NCI-H2029 treated with DMSO at 0.1 percent for 48 hours (cell line): ENCODE data around the gene SRD5A1.

Experiments used
- DNase-seq: peaks from one replicate; lab custom pipeline; 2025; lab: John Stamatoyannopoulos, UW

The SRD5A1 gene, protein sequence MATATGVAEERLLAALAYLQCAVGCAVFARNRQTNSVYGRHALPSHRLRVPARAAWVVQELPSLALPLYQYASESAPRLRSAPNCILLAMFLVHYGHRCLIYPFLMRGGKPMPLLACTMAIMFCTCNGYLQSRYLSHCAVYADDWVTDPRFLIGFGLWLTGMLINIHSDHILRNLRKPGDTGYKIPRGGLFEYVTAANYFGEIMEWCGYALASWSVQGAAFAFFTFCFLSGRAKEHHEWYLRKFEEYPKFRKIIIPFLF

DNA sequence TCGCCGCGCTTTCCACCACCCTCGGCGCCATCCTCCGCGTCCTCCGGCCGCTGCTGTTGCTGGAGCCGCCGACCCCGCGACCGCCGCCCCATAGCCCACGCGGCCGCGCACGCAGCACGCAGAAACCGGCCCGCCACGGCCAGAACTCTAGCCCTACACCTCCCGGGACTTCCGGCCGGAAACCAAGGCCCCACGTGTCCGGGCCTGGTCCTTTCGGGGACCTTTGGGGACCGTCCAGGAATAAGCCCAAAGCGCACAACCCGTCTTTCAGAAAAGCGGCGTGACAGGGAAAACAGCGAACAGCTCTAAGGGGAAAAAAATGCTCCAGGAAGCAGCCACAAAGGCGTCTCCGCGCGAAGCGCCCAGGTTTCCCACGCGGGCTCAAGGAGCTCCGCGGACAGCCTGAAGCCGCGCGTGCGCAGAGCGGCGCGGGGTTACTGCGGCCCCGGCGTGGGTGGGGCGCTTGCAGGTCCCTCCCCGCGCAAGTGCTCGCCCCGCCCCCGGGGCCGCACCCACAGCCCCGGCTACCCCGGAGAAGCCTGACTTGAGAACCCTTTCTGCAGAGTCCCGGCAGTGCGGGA is at the start of gene SRD5A1, which contains the start of gene NSUN2:
TSS of gene SRD5A1 (plus strand) at position 553 of the 581 bp plus-strand sequence. CDS start 137 bp downstream, outside the sequence.
TSS of gene NSUN2 (minus strand) at position 157 of the 581 bp plus-strand sequence. CDS start at position 92, 65 bp downstream.
- peak; percentile 68 for DNase-seq

GRCh38 chr5:6584101-6584645 is 49.1 kb upstream of the SRD5A1 start:
- DNase-seq, result no peak

DNA sequence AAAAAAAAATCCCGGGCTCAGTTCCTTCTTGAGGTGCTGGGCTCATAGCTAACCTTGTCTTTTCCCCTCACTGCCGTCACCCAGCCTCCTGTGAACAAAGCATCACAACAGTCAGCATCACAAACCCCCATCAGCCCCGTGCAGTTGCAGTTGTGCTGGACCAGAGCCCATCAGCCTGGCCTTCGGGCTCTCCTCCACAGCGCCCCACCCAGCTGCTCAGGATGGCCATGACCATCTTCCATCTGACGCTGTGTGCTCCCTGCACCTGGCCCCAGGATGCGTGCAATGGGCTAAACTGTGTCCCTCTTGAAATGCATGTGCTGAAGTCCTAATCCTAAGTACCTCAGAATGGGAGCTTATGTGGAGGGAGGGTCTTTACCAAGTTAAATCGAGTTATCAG is 48.5 kb upstream of the SRD5A1 start:
- no peak for DNase-seq

DNA sequence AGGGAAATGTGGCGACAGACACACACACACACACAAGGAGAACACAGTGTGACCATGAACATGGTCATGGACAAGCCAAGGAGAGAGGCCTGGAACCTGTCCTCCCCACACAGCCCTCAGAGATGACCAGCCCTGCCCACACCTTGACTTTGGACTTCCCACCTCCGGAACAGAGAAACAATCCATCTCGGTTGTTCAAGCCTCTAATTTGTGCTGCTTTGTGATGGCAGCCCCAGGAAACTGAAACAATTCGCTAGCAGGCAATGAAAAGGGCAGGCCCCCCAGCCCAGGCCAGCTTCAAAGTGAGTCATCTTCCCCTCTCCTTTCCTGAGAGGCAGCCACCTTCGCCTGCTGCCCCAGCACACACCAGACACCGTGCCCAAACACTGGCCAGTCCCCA is 48.1 kb upstream of the SRD5A1 start:
- DNase-seq, result no peak

DNA sequence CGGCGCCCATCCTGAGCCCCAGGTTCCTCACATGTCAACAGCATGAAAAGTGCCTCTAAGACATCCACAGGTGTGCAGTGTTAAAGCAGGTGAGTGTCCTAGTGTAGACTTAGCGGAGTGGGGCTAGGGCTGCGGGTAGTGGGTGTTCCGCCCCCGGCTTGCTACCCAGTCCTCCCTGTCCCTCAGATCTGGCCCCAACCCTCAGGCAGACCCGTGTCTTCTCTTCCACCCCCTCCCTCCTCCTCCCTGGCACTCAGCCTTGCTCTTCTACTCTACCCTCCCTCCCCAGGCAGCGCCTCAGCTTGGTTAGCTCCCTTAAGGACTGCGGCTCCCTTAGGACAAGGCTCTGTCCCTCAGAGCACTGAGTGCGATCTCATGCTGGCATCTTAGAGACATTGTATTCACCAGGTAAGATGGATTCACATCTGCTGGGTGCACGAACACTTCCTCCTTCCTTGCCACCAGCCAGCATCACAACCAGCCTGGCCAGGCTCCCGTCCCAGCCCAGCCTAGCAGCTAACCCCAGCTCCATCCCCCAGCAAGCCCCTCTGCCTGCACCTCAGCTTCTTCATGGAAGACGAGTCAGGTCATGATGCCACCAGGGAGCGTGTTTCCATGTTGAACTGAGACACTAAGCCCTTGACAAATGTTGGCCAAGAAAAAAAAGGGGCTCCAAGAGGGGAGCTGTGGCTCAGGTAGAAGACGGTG is 47.1 kb upstream of the SRD5A1 start:
- DNase-seq, result no peak

DNA sequence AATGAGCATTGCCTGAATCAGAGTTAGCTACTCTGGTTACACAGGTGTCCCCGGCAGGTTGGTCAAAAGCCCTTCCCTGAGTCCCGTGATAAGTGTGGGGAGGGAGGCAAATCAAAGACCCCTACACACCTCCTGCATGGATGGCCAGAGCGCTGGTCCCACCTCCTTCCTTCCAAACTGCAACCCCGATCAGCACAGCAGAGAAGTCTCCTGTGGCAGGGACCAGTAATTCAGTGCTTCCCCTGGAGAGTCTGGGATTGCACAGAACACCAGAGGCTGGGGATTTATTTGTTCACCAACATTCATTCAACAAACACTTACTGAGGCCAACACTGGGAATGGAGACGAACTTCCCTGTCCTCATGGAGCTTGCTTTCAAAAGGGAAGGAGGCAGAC is 46.6 kb upstream of the SRD5A1 start:
- DNase-seq, result no peak

- no peak for DNase-seq
Measured at GRCh38 chr5:6587171-6587570, 46.1 kb upstream of the SRD5A1 start.

GRCh38 chr5:6590581-6590980 is 42.7 kb upstream of the SRD5A1 start:
- DNase-seq, result no peak

DNA sequence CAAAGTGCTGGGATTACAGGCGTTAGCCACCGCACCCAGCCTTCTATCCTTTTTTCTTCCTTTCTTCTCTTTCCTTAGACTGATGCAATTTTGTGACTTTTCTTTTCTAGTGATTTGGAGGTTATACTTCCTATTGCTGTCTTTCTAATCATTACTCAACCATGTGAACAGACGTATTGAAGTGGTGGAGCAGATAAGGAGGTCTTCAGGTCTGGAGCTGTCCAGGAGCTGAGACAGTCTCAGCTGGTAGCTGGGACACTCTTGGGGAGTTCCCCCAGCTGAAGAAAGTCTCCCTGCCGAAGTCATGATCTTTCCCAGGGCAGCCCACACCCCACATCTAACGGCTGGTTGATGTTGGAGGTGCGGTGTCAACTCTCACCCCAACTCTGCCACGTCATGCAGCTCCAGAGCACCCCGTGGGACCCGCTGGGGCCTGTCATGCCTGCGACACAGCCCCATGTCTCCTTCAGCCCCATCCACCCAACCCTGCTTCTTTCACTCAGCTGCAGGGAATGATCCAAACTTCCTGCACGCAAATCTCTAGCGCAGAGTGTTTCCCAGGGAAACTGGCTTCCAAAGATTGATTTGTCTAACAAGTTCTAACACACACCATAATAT is 41.5 kb upstream of the SRD5A1 start:
- no peak for DNase-seq

GRCh38 chr5:6592601-6593000 is 40.6 kb upstream of the SRD5A1 start:
- DNase-seq, result no peak

- DNase-seq, result no peak
Measured at GRCh38 chr5:6593148-6594016, 39.9 kb upstream of the SRD5A1 start.

DNA sequence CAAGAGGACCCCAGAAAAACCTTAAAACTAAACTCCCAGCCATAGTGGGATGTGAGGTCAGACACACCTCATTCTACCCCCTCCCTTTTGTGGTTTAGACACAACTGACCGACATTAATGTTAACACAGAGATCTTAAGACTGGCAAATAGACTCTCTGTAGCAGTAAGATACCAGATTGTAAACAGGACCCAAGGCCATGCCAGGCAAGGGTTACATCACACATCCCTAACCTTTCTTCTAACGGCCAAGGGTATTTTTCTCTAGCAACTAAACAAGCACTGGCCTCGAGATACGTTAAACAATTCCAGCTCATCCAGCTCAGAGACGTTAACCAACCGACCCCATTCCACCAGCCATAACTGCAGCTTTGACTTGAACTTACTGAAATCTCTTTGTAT is 39.2 kb upstream of the SRD5A1 start:
- no peak for DNase-seq

DNA sequence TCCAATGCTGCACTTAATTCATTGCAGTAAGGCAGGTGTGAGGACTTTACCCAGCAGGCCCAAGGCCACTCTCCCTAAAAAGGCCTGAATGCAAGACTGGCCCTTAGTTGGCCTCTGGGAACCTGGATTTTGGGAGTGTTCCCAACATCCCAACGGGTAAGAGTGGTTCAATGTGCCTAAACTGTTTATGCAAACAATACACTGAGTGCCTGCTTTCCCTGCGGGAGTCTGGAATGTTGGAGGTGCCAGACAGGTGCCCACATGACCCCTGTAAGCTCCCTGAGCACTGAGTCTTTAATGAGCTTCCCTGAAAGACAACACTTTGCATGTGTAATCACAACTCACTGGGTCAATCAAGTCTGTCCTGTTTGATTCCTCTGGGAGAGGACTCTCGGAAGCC is 37.8 kb upstream of the SRD5A1 start:
- no peak for DNase-seq

GRCh38 chr5:6596388-6596787 is 36.9 kb upstream of the SRD5A1 start:
- no peak for DNase-seq

DNA sequence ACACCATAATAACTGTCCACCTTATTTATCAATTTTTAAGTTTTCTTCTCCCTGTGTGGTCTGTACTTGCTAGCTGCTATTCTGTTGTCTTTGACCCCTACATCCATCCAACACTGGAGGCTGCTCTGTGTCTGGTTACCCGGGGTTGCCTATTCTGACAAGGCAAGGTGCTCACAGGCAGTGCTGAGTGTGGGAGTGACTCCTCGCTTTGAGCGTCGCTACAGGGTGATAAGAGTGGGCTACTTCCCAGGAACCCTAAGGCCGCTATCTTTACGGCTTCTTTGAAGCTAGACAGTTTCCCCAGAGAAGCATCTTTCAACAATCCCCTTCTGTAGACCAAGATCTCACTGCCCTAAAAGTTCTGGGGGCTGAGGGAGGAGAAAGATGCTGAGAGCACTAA is 35.7 kb upstream of the SRD5A1 start:
- no peak for DNase-seq

DNA sequence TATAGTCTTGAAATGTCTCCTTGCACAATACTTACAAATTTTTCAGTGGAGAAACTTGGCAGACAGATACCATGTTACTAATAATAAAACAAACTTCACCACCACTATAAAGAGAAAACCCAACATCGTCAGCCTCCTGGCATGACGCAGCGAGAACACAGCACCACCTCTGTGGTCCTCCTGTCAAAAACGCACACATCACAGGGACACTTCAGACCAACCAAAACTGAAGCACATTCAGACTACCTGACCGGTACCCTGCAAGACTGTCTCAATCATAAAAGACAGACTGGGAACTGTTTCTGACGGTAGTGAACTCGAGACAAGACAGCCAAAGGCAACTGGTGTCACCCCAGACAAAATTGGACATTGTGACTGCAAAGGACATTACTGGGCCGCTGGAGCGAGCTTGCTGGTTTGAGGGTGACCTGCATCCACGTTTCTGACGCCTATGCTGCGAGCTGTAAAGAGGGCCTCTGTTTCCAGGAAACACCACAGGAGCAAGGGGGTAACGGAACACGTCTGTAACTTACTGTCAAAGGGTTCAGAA is 34.8 kb upstream of the SRD5A1 start:
- DNase-seq, result no peak

DNA sequence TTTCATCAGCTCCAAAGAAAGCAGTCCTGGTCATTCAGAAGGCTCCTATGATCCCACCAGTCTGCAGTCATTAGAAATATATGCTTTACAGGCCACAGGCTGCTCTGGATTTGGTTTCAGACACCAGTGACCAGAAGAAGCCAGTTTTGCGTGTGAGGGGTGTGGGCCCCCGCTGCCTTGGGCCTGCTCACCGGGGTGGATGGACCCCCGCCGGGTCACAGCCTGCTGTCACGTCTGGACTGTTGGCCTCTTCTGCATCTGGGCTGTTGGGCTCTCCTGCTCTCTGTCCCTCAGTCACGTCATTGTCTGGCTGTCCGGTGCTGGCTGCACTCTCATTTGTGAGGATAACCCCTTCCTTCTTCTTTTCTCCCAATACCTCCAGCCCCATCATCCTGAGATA is 33.5 kb upstream of the SRD5A1 start:
- DNase-seq, result no peak

DNA sequence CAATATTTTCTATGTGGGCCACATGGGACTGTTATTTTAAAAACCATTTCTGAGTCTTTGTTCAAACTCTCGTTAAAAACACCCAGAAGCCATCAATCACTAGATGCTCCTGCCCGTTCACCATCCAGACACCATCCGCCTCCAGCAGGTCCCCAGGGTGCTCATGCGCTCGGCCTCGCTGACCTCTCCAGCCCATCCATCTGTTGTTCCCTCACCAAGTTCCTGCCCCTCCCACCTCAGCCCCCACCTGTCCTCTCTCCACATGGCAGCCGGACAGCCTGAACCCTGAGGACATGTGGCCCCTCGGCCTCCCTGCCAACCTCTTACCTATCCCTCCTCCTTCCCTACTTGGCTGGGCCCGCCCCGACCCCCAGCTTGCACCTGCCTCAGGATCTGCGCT is 32.0 kb upstream of the SRD5A1 start:
- DNase-seq, result no peak

DNA sequence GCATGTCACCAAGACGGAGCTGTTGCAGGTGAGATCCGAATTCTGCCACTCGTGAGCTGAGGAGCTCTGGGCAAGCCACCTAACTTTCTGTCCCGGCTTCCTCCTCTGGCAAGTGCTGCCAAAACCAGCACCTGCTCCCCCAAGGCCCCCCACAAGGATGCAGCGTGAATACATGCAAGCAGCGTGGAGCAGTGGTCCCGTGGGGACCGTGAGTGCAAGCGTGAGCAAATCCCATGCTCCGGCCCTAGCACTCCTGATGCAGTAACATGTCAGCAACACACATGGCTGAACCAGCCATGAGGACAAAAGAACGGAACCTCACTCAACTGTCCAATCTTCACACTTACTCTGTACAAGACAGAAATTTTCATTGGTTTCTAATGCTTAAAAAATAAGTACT is 31.4 kb upstream of the SRD5A1 start:
- DNase-seq, result no peak

DNA sequence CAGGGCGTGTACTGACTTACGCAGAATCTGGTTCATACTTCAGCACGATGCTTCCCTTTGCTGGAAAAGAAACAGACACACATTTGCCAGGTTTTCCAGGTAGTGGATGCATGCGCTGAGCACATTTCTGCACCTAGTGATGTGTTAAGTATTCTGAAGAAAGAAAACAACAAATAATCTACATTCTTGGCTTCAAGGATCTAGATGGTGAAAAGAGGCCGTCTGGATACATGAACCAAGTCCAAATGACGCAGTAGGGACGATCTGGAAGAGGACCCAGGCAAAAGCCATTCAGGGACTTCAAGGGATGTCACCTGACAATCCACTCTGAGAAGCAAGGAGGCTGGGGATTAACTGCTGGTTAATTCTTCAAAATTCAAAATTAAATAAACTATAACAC is 30.8 kb upstream of the SRD5A1 start:
- no peak for DNase-seq

- DNase-seq, result no peak
Measured at GRCh38 chr5:6603643-6604042, 29.6 kb upstream of the SRD5A1 start.
